HG03064 (cell line): ENCODE data around the gene ATP6V0B.
A peak's percentile ranks its signal among the peaks of the same experiment; 100 is the strongest.

Source experiments
- ATAC-seq: cut with Tn5 transposase; IDR thresholded peaks from one replicate; pipeline ENCODE4 v1.9.1; 2021; ENCODE audit warnings: low read depth; ENCODE audit not compliant: unreplicated experiment

The ATP6V0B gene

DNA sequence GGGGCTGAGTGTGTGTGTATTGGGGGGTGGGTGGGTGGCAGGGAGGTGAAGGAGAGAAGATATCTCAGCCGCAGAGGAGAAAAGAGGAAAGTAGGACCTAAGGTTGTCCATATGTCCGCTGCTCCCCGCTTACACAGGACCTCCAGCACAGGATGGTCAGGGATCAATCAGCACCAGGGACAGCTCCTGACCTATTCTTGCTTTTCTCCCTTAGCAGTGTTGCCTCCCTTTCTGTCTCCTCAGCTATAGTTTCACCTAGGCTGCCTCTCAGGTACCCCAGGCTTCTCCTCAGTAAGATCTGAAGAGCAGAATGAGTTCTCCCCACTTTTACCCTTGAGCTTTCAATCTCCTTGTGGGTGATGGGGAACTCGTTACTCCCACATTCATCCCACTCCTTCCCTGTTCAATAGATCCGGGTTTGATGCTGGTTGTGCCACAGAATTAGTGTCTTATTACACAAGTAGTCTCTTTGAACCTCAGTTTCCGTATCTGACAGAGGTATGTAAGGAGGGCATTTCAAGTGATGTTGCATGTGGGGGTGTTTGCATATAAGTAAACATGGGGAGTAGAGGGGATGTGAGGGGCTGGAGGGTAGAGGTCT is 6.3 kb upstream of the ATP6V0B start:
- ATAC-seq = no peak

DNA sequence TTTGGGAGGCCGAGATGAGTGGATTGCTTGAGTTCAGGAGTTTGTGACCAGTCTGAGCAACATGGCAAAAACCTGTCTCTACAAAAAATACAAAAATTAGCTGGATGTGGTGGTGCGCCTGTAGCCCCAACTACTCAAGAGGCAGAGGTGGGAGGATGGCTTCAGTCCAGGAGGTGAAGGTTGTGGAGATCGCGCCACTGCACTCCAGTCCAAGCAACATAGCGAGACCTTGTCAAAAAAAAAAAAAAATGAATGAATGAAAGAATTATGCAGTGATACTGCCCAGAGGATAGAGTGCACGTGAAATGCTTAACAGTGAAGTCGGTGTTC is 5.4 kb upstream of the ATP6V0B start:
- no peak for ATAC-seq

DNA sequence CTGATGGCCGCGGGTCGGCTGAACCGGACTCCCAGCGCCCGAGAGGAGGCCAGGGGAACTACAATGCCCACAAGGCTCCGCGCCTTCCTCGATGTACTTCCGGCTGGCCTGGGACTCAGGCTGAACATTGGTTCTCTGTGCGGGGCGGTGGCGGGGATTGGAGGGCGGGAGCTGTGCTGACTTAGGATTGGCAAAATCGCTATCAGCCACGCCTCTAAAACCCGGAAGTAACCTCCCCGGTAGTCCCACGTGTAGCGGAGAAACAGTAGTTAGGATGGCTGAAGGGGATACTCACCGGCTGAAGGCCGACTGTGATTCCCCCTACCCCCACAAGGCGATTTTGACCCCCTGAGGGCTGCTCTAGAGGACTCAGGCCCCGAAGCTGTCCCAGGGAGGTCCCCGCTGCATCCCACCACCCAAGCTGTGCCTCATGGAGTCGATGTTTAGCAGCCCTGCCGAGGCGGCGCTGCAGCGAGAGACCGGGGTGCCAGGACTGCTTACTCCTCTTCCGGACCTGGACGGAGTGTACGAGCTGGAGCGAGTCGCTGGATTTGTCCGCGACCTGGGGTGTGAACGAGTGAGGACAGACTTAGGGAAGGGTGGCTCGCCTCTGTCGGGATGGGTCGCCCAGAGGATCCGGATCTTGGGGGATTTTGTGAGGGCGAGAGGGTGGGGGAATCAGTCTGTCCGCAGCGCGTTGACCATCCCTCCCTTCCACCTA is 4.9 kb upstream of the ATP6V0B start, which contains the start of gene DPH2:
DPH2 (plus strand) TSS at position 265 of the 721 bp plus-strand sequence; CDS start at position 431, 166 bp downstream.
- ATAC-seq = peak; percentile 66

DNA sequence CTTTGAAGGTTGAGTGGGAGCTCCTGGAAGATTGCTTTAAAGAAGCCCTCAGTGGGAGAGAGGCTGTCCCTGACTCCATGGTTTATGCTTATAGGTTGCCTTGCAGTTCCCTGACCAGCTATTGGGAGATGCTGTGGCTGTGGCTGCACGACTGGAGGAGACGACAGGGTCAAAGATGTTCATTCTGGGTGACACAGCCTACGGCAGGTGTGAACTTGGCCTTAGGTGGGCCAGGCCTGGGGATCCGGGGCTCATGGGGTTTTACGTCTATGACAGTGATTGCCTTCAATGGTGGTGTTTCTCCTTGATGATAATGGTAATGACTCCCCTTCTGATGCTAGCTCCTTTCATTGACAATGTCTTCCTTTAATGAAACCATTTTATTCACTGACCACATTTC is 4.3 kb upstream of the ATP6V0B start:
- ATAC-seq = no peak

DNA sequence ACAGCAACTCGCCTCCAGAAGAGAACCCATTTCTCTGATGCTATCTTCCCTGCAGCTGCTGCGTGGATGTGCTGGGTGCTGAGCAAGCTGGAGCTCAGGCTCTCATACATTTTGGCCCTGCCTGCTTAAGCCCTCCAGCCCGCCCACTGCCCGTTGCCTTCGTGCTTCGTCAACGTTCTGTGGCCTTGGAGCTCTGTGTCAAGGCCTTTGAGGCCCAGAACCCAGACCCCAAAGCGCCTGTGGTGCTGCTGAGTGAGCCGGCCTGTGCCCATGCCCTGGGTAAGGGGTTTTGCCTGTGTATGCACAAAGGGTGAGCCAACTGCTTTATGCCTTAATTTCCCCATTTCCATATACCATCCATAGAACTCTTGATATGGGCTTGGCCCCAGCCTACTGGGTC is 3.8 kb upstream of the ATP6V0B start:
- no peak for ATAC-seq

DNA sequence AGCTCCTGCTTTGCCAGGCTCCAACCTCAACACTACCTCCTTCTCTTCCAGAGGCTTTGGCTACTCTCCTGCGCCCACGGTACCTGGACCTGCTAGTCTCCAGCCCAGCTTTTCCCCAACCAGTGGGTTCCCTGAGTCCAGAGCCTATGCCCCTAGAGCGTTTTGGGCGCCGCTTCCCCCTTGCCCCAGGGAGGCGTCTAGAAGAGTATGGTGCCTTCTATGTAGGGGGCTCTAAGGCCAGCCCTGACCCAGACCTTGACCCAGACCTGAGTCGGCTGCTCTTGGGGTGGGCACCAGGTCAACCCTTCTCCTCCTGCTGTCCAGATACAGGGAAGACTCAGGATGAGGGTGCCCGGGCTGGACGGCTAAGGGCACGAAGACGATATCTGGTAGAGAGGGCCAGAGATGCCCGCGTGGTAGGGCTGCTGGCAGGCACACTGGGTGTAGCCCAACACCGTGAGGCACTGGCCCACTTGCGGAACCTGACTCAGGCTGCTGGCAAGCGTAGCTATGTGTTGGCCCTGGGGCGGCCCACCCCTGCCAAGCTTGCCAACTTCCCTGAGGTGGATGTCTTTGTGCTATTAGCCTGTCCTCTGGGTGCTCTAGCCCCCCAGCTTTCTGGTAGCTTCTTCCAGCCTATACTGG is 3.3 kb upstream of the ATP6V0B start:
- ATAC-seq = no peak

DNA sequence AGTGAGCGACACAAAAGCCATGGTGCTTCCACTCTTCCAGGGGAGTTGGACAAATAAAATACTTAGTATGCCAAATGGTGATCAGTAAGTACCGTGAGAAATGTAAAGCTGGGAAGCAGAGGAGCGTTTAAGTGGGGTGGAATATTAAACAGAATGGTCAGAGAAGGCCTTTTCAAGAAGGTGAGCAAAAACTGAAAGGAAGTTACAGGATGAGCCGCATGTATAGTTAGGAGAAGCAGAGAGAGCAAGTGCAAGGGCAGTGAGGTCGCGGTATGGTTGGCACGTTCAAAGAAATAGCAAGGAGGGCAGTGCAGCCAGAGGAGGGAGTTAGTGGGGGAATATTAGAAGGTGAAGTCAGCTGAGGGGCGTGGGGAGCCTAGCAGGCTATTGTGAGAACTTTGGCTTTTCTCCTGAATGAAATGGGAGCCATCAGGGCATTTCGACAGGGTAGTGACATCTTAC is 748 bp upstream of the ATP6V0B start:
- ATAC-seq = no peak

DNA sequence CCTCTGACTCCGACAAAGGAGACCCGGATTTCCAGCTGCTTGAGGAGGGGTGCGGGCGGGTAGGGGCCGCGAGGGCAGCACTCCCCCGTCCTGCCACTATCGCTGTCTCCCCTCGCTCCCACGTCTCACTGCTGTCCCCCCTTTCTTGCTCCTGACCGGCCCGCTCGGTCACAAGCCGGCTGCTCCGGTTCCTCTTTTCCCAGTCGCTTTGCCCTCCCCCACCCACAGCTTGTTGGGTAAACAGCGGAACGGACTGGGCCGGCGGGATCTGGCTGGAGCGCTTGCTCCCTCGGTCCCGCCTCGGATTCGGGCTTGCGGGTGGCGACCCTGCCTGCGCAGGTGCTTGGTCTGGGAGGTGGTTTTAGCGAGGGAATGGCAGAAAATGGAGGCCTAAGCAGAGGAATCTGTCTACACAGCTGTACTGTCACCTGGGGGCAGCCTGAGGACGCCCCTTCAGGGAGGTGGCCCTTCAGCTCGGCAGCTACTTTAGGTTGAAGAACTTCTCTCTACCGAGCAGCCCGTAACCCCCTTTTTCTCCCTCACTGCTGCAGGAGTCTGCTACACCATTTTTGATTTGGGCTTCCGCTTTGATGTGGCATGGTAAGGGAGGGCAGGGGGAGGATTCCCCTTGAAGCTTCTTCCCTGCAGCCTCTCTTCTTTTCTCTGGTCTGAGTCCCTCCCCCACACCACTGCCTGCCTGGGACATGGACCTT is 645 bp downstream of the ATP6V0B start:
- no peak for ATAC-seq

DNA sequence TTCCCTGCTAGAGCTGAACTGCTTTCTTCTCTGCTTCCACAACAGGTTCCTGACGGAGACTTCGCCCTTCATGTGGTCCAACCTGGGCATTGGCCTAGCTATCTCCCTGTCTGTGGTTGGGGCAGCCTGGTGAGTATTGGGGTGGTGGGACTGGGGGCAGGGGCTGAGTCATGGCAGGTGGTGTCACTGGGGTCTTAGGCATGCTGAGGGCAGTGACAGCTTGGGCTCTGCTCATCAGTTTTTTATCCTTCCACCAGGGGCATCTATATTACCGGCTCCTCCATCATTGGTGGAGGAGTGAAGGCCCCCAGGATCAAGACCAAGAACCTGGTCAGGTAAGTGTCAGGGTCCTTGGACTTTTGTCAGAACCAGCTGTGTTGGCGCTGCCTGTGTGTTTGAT is 1.3 kb downstream of the ATP6V0B start:
- ATAC-seq = no peak

DNA sequence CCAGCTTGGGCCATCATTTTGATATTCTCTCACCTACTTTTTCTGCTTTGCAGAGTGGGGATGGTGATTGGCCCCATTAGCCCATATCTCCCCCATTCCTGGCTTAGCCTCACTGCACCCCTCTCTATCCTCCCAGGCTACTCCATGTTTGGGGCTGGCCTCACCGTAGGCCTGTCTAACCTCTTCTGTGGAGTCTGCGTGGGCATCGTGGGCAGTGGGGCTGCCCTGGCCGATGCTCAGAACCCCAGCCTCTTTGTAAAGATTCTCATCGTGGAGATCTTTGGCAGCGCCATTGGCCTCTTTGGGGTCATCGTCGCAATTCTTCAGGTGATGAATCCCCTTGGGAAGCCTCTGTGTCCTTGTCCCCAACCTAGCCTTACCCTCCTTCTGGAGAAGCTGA is 2.1 kb downstream of the ATP6V0B start:
- no peak for ATAC-seq

DNA sequence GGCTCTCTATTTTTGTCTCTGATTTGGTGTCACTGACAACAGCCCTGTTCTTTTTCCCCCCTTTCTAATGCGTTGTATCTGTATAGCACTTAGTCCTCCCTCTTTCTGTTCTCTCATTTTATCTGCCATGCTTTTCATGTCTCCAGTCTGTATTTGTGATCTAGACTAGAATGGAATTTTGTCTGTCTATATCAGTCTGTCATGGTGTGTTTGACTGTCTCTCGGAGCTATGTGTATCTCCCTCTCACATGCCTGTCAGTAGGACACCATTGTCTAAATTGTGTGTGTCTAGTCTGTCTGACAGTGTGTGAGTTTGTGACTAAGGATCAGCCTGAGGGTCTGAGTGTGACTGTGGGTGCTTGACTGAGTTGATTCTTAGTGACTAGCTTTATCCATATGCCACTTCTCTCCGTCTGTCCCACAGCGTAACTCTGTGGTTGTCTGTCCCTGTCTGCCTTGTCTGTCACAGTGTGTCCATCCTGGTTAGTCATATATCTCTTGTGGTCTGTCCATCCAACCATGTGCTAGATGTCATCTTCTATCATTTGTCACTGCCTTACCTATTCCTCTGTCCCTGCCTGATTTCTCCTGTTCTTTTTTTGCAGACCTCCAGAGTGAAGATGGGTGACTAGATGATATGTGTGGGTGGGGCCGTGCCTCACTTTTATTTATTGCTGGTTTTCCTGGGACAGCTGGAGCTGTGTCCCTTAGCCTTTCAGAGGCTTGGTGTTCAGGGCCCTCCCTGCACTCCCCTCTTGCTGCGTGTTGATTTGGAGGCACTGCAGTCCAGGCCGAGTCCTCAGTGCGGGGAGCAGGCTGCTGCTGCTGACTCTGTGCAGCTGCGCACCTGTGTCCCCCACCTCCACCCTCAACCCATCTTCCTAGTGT is 2.9 kb downstream of the ATP6V0B start:
- no peak for ATAC-seq

DNA sequence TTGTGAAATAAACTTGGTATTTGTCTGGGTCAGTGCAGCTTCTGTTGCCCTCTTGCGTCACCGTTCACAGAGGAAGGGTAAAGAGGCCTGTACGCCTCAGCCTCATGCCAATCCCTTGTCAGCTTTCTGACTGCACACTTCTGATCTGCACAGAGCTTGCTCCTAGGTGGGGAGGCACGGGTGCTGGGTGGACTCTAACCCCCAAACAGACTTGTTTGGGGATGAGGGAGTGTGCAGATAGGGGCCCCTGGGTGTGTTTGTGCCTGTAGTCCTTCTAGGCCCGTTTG is 3.4 kb downstream of the ATP6V0B start:
- no peak for ATAC-seq

DNA sequence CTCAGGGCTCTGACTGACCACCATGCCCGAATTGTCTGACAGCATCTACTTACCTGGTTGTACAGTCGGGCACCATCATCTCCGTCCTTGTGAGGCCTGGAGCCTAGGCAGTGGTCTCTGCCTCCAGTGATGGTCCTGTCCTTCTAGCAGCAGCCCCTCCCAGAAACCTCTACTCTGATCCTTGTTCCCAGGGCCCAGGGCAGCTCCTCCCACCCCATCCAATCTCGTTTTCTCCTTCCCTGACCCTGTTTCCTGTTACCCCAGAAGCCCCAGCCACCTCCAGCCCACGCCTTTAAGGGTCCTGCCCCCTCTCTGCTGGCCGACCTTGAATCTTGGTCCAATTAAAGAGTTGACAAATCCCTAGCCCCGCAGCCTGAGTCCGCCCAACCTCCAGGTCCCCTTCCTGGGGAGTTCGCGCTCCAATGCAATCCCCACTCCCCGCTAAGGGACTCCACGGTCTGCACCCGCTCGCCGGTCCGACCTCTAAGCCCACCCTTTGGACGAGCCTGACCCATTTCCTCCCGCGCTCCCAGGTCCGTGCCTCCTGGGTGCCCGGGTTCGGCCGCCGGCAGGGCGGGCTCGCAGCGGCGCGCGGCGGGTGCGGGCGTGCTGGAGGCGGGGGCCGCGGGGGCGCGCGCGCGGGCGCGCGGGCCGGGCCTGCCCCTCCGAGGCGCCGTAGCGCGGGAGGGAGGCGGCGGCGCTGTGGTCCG is 3.9 kb downstream of the ATP6V0B start, which contains the start of gene B4GALT2:
B4GALT2 (plus strand) TSS at position 660 of the 710 bp plus-strand sequence. CDS start 1,951 bp downstream, outside the sequence.
- ATAC-seq = no peak

DNA sequence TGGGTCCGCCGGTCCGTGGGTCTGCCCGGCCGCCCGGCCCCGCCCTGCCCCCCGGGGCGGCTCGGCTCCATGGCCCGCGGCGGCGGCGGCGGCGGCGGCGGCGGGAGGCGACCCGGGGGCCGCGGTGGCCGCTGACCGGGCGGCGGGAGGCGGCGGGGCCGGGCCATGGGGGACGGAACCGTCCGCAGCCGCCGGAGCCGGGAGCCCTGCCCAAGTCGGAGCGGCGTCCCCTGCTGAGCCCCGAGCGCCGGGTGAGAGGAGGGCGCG is 4.4 kb downstream of the ATP6V0B start:
- no peak for ATAC-seq

DNA sequence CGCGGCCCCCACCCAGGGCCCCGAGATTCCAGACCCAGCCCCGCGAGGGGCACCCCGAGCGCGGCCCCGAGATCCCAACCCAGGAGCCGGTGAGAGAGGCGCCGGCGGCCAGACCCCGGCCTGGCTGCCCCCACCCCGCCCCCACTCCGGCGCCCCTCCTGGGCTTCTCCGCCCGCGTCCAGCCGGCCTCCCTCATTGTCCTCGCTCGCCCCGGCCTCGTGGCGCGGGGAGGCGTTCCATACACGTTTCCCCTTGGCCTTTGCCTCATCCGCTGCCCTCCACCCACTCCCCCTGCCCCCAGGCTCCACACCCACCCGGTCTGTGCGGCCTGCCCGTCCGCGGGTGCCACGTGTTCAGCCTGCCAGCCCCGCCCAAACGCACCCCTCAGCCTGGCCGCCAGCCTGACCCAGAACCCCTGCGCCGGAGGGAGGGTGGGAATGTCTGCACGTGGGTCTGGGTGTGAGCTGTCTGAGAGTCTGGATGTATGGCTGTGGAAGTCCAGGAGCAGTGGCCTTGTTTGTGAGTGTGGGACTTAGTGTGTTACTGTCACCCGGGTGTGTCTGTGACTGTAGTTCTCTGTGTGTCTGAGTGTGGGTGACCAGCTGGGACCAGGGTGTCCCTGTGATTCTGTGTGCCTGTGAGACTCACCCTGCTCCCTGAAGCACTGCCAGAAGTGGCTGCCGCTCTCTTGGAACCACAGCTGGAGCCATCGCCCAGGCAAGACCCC is 4.9 kb downstream of the ATP6V0B start:
- ATAC-seq = no peak

DNA sequence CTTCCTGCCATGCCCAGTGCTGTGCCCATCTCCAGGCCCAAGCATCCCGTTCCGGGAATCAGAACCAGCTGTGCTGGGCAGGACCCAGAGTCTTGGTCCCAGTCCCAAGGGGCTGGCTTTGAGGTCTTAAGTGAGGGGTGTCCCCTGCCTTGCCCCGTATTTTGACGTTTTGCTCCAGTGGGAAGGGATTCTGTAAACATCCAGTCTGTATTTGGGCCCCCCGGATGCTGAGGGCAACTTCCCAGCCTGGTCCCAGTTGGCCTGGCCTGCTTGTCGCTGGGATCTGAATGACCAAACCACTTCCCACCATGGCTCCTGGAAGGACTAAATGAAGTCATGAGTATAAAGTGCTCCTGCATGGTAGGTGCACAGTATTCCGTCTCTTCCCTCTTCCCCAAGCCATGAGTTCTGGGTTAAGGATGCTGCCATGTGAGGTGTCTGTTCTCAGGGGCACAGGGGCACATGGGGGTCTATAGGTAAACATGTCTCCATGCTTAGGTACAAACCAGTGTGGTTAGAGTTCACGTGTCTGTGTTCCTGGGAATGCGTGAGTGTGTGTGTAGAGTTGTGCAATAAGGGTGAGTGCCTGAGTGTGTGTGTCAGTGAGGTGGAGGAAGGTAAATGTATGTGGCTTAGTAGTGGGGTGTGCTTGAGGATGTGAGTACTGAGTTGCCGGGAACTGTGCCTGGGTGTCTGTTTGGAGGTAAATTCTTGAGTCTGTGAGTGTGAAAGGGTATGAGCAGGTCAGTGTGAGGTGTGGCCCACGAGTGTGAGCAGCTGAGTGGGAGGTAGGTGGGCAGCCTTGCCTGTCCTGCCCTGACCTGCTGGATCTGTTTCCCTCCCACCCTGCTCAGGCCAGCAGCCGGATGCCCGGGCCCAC is 5.7 kb downstream of the ATP6V0B start:
- ATAC-seq = no peak

DNA sequence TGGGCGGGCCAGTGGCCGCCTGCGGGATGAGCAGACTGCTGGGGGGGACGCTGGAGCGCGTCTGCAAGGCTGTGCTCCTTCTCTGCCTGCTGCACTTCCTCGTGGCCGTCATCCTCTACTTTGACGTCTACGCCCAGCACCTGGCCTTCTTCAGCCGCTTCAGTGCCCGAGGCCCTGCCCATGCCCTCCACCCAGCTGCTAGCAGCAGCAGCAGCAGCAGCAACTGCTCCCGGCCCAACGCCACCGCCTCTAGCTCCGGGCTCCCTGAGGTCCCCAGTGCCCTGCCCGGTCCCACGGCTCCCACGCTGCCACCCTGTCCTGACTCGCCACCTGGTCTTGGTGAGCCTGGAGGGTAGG is 6.4 kb downstream of the ATP6V0B start:
- no peak for ATAC-seq

DNA sequence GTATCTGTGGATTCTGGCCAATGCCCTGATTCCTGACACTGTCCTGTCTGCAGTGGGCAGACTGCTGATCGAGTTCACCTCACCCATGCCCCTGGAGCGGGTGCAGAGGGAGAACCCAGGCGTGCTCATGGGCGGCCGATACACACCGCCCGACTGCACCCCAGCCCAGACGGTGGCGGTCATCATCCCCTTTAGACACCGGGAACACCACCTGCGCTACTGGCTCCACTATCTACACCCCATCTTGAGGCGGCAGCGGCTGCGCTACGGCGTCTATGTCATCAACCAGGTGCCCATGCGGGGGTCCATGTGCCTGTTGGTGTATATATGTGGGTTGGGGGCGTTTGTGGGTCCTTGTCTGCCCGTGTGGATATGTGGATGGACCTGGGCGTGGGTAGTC is 6.9 kb downstream of the ATP6V0B start:
- no peak for ATAC-seq

DNA sequence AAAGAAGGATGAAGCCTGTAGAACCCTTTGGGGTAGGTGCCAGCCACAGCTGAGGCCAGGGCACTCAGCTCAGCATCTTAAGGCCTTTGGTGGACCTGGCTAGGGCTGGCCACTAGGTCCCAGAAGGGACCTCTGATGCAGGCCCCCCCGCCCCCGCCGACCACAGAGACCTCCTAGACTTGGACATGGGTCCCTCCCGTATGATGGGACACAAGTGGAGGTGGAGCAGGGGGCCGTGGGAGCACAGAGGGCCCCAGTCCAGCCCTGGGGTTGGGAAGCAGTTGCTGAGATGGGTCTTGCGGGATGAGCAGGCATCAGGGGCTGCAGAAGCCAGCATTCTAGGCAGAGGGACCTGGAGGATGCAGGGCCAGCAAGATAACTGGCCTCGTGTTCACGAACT is 7.5 kb downstream of the ATP6V0B start:
- no peak for ATAC-seq
